DOHH2 (cell line): ENCODE data around the gene TACC2.

Experiments
- CTCF ChIP-seq: fragments of 200-600 bp; sonication (generic); IDR thresholded peaks from one replicate; pipeline ENCODE4 v1.5.1; 2014; ENCODE audit warnings: antibody characterized with exemption, mild to moderate bottlenecking, low read depth, low read length; ENCODE audit not compliant: poor library complexity, severe bottlenecking
- EZH2phosphoT487 ChIP-seq: fragments of 200-600 bp; sonication (generic); IDR thresholded peaks from 2 replicates; pipeline ENCODE4 v1.6.1; 2017; ENCODE audit warnings: borderline replicate concordance, mild to moderate bottlenecking, antibody characterized with exemption, low read length, moderate library complexity, mixed read lengths

- TF ChIP-seq CTCF (no peak), EZH2phosphoT487 (no peak)
Measured at GRCh38 chr10:122204691-122205489, 215.9 kb downstream of the TACC2 start.
